ENCODE data around the gene TAMM41. TPM values are rescaled to one million over a fixed set of nuclear protein-coding genes. Genes with fewer than 3 reads are reported as not detected.

TAMM41 gene
- total RNA-seq, 3 donors from 2014 or later, result 6.7 to 16.8 (median 14.7) TPM

GRCh38 chr3:11853450-11853849 lies 6.8 kb upstream of the TAMM41 start:
- Histone ChIP-seq H3K4me1 (no peaks in the 10 kb centered on the region), H3K27me3 (no peaks in the 10 kb centered on the region), H3K9me3 (no peaks in the 10 kb centered on the region), H3K4me3 (no peak overlapping the region), H3K36me3 (no peaks in the 10 kb centered on the region), H3K27ac (no peak overlapping the region)
- TF ChIP-seq POLR2AphosphoS5 (IDR thresholded peaks at IDR 0.05) (no peak), POLR2A (IDR thresholded peaks at IDR 0.05) (no peak), CTCF (IDR thresholded peaks at IDR 0.05) (no peak)
- no peak for DNase-seq (ENCODE audit: low spot score in 2 of 2)
- intact Hi-C loops (cut with DNase I; ENCODE audit: low total_unique reads), result no loop called here

DNA sequence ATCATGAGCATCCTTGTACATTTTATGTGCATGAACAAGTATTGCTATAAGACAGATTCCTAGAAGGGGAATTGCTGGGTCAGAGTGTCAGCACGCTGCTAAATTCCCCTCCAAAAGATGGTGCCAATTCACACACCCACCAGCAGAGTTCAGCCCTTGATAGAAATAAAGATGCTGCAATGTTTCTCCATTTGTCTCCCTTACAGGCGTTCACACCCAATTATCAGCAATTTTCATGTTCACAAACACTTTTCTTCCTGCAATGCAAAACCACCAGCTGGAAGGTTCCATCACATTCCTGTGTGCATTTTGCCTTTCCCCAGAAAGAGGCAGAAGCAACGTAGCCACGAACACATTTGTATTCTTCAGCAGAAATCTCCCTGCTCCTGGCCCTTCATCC lies 3.3 kb upstream of the TAMM41 start:
- no peaks in the 10 kb centered on the region for H3K36me3 ChIP-seq
- no peaks in the 10 kb centered on the region for H3K9me3 ChIP-seq
- no peaks in the 10 kb centered on the region for H3K27me3 ChIP-seq
- H3K27ac ChIP-seq, result no peak overlapping the region
- TF ChIP-seq POLR2AphosphoS5 (IDR thresholded peaks at IDR 0.05) (no peak), POLR2A (IDR thresholded peaks at IDR 0.05) (no peak), CTCF (IDR thresholded peaks at IDR 0.05) (no peak)
- intact Hi-C loops (cut with DNase I; ENCODE audit: low total_unique reads), result no loop called here
- no peak for DNase-seq (ENCODE audit: low spot score in 2 of 2)
- H3K4me1 ChIP-seq, result peaks cover 3 to 8% of the 10 kb centered on the region in 2 donors
- no peak overlapping the region for H3K4me3 ChIP-seq

DNA sequence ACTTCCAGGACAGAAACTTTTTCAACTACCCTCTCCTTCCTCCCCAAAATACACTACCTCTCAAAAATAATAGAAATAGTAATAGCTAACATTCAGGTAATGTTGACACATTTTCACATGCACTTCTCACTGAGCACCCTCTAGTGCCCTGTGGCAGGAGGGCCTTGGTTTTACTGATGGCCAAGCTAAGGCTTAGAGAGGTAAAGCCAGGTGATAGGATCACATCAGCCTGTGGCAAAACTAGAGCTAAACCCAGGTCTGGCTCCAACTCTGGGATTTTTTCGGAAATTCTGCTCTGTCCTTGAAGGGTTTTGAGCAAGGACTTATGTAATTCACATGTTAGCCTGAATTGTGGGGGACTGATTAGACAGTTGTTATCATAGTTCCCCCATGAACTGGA lies 922 bp upstream of the TAMM41 start:
- H3K36me3 ChIP-seq, result no peaks in the 10 kb centered on the region
- no peak for DNase-seq (ENCODE audit: low spot score in 2 of 2)
- peaks cover 7 to 17% of the 10 kb centered on the region in 2 donors for H3K4me1 ChIP-seq
- H3K27me3 ChIP-seq, result no peaks in the 10 kb centered on the region
- H3K4me3 ChIP-seq, result peak overlapping the region in 1 of 3 donors; percentile 96
- no peak for TF ChIP-seq POLR2A (IDR thresholded peaks at IDR 0.05)
- TF ChIP-seq POLR2AphosphoS5 (IDR thresholded peaks at IDR 0.05), result no peak
- TF ChIP-seq CTCF (IDR thresholded peaks at IDR 0.05), result no peak
- H3K27ac ChIP-seq, result peak overlapping the region in 1 of 2 donors; percentile 90
- no peaks in the 10 kb centered on the region for H3K9me3 ChIP-seq
- intact Hi-C loops (cut with DNase I; ENCODE audit: low total_unique reads), result loop anchor here (10.0 kb wide), 1 partner anchor 737 kb away; no protein-coding TSS in a partner anchor

DNA sequence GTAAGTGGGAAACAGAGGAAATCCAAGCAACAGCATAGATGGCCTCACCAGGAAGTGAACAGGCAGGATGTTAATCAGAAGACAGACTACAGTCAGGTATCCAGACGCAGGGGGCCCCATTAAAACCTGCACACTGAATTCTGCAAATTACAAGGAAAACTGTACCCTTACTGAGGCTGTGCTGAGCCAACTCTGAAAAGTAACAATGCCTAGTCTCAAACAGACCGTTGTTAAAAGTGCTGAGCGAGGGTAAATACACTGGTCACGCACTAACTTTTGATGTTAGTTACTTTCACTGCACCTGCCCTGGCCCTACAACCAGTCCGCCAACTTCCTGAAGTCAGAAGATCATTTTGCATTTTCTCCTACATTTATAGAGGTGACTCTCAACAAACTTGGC lies 1.0 kb downstream of the TAMM41 start:
- peak overlapping the region in 1 of 2 donors; percentile 70 for H3K27ac ChIP-seq
- DNase-seq (ENCODE audit: low spot score in 2 of 2), result no peak

DNA sequence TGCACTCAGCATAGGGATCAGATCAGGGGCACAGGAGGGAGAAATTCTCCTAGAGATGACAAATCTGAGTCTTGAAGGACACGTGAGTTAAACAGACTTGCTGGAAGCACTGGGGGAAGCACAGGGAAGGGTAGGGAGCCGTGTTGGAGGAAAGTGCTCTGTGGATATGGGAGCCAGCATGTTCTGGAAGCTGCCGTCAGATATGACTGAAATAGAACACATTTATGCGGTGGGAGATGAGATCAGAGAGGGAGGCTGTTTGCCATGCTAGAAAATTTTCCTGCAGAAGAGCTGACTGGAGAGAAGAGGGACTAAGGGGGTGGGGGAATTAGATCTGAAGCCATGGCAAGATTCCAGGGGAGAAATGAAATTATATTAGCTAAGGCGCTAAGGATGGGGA lies 1.8 kb downstream of the TAMM41 start:
- Histone ChIP-seq H3K4me3 (no peak overlapping the region), H3K27ac (no peak overlapping the region), H3K9me3 (no peaks in the 10 kb centered on the region), H3K27me3 (no peaks in the 10 kb centered on the region), H3K36me3 (no peaks in the 10 kb centered on the region), H3K4me1 (peaks cover 7 to 17% of the 10 kb centered on the region in 2 donors)
- TF ChIP-seq POLR2A (IDR thresholded peaks at IDR 0.05) (no peak), POLR2AphosphoS5 (IDR thresholded peaks at IDR 0.05) (no peak), CTCF (IDR thresholded peaks at IDR 0.05) (no peak)
- intact Hi-C loops (cut with DNase I; ENCODE audit: low total_unique reads), result loop anchor here (10.0 kb wide), 1 partner anchor 740 kb away; no protein-coding TSS in a partner anchor
- no peak for DNase-seq (ENCODE audit: low spot score in 2 of 2)

More for the DNA sequence above, 1.0 kb downstream of the TAMM41 start:
- Histone ChIP-seq H3K9me3 (no peaks in the 10 kb centered on the region), H3K36me3 (no peaks in the 10 kb centered on the region), H3K4me3 (peak overlapping the region; percentile 63 to 96 (median 70)), H3K27me3 (no peaks in the 10 kb centered on the region), H3K4me1 (peaks cover 7 to 17% of the 10 kb centered on the region in 2 donors)
- TF ChIP-seq POLR2AphosphoS5 (IDR thresholded peaks at IDR 0.05), result no peak
- TF ChIP-seq POLR2A (IDR thresholded peaks at IDR 0.05), result no peak
- no peak for TF ChIP-seq CTCF (IDR thresholded peaks at IDR 0.05)
- intact Hi-C loops (cut with DNase I; ENCODE audit: low total_unique reads), result loop anchor here (10.0 kb wide), 1 partner anchor 739 kb away; no protein-coding TSS in a partner anchor

Measured in breast epithelium (tissue), 4 donors.